ENCODE data around the gene ITFG1.
"Not testable (repeated sequence)": the region's sequence is repeated elsewhere in the genome, so short reads cannot be mapped to it uniquely, and the experiment has no call there.

ITFG1 gene

DNA sequence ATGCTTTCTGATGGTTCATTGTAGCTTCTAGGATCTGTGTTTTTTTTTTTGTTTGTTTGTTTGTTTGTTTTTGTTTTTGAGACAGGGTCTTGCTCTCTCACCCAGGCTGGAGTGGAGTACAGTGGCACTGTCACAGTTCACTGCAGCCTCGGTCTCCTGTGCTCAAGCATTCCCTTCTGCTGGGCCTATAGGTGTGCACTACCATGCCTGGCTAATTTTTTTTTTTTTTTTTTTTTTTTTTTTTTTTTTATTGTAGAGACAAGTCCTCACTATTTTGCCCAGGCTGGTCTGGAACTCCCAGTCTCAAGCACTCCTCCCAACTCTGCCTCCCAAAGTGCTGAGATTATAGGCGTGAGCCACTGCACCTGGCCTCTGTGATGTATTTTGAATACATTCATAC lies 12.1 kb upstream of the ITFG1 start:
- not testable (repeated sequence) for DNase-seq

DNA sequence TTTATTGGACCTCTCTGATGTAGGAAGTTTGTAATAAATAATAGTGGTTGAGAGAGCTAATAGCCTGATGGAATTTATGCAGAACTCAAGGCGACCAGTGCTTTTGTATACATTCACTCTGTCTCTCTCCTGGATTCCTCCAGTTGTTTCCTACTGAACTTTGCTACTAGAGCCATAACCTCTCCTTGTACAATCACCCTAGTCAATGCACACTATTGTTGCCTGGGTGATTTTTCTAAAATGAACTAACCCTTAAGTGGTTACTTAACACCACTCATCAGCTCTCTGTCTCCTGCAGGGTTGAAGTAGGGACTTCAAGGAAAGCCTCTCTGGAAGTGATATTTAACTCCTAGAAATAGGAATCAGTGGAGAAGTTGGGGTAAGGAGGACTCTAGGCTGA lies 9.9 kb upstream of the ITFG1 start:
- no peak for DNase-seq

DNA sequence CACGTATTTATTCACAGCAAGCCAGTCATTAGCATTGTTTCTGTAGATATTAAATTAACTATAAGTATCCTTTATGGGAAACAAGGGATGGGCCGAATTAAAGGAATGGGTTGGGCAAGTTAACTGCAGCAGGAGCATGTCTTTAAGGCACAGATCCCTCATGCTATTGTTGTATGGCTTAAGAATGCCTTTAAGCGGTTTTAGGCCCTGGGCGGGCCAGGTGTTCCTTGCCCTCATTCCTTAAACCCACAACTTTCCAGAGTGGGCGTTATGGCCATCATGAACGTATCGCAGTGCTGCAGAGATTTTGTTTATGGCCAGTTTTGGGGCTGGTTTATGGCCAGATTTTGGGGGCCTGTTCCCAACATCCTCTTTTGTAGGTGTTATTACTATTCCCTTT lies 9.3 kb upstream of the ITFG1 start:
- DNase-seq: no peak

DNA sequence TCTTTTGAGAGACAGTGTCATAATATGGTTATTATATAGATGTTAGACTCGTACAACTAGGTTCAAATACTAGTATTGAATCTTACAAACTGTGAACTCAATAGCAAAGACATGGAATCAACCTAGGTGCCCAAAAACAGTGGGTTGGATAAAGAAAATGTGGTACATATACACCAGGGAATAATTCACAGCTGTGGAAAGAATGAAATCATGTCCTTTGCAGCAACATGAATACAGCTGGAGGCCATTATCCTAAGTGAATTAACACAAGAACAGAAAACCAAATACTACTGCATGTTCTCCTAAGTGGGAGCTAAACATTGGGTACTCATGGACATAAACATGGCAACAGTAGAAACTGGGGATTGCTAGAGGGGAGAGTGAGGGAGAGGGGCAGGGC lies 8.4 kb upstream of the ITFG1 start:
- no peak for DNase-seq

DNA sequence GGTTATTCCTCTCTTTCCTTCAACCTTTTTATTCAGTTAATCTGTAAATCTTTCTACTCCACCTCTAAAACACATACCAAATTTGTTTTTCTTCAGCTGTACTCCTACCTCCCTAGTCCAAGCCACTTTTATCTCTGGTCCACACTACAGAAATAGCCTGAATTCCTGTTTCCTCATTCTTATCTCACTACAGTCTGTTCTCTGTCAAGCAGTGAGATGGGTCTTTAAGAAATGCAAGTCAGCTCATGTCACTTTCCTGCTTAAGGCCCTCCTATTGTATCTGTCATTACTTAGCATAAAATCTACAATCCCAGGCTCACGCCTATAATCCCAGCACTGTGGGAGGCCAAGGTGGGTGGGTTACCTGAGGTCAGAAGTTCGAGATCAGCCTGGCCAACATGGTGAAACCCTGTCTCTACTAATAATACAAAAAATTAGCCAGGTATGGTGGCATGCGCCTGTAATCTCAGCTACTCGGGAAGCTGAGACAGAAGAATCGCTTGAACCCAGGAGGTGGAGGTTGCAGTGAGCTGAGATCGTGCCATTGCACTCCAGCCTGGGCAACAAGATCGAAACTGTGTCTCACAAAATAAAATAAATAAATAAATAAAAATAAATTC lies 7.3 kb upstream of the ITFG1 start:
- DNase-seq: not testable (repeated sequence)

DNA sequence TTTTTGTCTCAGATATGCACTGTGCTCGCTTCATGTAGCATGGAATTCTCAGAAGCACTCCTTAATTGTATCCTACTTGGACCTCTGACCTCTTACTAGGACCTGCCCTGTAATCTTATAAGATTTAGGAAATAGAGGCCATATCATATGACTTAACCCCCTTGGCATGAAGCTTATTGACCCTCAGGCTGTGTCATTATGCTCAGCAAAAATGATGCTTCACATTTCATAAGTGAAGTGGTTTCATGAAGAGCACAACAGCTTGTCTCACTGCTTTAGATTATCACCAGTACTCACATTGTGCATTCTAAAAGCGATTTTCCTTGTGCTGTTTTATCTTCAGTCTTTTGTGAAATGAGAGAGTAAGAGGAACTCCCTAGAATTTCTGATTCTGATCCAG lies 6.6 kb upstream of the ITFG1 start:
- DNase-seq: no peak

DNA sequence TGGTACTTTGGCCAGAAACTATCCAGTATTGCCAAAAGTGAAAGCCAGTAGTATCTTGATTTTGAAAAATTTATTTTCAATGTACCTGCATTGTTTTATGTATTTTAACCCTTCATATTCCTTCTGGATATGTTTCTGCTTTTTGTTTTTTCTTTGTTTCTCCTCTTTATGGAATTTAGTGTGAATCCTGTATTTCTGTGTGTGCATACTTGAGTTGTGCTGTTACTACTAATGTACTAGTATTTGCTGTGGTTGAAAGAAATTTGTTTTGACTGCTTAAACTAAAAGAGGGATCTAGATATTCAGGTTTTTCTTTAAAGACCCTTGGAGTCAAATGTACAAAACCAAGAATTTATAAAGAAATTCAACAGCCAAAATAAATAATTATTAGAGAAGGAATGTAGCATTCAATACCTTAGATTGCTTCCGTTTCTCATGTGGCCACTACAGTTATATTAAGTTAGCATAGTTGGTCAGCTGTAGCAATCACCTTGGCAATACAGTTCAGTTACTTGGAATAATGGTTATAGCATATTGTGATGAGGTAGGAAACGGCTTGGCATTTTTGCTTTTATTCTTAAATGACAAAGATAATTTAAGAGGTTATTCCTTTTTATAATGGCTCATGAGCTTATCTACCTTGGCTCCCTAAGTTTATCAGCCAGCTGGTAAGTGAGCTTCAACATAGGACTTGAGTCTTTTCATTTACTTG lies 5.2 kb upstream of the ITFG1 start:
- no peak for DNase-seq

DNA sequence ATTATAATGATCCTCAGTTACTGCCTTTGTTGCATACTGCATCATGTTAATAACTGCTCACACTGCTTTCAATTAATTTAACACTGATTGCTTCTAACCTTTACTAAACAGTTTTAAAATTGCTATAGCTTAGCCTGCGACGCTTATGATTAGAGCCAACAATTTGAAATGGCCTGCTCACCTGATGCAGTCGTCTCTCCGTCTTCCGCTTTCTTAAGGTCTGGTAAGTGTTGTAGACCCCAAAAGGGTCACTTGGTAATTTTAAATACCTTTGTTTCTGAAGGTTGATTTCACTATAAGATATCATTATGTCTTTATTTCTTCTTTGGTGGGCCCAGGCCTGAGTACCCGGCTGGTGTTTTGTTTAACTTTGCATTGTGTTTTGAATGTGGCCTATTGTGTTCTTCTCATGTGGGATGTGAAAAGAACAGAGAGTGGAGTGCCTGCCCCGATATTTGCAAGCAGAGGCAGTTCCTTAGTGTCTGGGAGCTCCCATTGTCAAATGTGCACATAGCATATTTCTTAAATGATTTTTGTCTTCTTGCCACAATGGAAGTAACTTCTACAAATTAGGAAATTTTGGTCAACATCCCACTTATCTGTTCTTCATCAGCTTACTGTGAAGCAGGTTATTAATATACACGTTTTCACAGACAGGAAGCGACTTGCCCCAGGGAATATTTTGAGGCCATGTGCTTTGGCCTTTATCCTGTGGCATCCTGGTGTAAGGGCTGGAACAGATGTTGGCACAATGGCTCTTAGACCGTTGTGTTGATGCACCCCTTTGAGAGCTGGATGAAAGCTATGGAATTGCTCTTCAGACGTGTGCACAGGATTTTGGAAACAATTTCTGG lies 3.1 kb upstream of the ITFG1 start:
- no peak for DNase-seq

DNA sequence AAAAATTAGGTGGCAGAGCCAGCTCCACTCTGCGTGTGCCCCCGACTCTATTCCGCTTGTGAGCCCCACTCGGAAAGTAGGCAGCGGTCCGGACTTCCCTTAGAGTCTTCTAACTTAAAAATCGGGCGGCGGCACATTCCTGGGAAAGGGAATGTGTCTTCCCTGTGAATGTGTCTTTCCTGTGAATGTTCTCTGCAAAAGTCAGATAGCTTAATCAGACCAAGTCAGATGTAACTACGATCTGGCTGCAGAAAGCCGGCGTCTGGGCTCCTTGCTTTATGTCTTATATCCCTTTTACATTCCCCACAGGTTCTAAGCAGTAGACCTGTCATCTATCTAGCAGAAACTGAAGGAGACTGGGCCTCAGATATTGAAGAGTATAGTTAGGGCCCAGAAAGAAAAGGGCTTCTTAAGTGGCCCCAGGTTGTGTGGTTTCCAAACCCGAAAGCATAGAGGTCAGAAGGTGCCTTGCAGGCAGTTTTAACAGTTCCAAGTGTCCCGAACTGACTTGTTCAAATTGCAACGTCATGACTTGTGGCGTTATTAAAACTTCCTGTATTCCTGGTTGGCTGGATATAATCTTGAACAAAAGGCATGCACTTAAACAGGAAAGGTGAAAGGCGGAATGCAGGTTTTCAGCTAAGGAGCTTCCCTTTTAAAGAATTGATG lies 869 bp upstream of the ITFG1 start:
- DNase-seq: no peak

DNA sequence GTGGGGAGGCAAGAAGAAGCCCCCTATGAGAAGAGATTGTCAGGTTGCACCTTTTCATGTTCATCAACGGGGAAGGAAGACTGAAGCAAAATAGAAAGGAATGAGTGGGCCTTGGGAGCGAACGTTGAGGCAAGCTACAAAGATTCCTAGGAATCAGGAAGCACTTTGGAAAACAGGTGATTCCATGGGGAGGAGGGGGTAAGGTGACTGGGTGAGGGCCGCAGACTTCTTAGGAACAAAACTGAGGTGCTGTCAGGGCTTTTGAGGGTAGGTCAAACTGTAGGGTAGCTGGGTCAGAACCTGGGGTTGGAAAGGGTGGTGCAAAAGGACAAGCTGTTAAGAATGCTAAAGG lies 528 bp downstream of the ITFG1 start:
- no peak for DNase-seq

DNA sequence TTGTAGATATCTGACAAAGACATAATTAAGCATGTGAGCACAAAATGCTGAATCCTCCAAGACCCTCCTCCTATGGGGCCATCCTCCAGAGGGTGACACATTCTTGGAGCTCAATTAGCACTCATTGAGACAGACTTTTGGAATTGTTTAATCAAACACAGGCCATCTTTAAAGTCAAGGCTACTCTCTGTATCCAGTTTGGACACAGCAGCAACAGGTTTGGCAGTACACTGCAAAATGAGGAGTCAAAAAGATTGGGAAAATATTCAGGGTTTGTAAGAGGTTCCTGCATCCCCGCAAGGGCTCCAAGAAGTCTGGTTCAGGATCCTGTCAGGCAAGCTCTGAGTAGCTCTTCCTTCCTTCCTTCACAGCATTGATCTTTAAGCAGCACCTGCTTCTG lies 1.3 kb downstream of the ITFG1 start:
- DNase-seq: no peak

DNA sequence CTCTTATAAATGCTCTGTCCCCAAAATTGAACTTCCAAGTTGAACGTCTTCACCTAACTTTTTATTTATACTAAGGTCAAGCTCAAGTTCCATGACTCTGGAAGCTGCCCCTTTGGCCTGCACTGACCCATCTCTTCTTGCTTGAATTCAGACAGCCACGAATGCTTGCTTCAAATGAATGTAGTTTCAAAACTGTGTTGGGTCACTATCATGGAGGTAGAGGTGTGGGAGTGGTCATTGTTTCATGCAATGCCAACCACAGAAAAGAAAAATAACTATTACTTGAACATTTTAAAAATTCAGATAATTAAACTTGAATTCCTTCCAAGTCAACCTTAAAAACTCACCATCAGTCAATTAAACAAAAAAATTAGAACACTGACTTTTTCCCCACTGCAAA lies 2.5 kb downstream of the ITFG1 start:
- DNase-seq: no peak

DNA sequence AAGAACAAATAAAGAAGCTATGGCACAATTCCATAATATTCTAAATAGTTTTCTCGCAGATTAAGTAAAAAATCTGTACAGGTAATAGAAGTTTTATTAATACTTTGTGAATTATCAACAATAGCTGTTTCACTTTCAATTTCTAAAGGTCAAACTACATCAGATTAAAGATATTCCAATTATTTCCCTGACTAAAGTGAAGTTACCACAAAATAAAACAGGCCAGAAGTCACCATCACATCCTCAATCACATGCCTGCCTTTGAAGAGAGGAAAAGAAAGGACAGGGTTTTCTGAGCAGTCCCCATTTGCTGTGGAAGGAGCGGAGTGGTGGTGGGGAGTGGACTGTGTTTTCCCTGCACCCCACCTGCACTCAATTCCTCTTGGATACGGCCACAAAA lies 11.1 kb downstream of the ITFG1 start:
- DNase-seq: no peak

DNA sequence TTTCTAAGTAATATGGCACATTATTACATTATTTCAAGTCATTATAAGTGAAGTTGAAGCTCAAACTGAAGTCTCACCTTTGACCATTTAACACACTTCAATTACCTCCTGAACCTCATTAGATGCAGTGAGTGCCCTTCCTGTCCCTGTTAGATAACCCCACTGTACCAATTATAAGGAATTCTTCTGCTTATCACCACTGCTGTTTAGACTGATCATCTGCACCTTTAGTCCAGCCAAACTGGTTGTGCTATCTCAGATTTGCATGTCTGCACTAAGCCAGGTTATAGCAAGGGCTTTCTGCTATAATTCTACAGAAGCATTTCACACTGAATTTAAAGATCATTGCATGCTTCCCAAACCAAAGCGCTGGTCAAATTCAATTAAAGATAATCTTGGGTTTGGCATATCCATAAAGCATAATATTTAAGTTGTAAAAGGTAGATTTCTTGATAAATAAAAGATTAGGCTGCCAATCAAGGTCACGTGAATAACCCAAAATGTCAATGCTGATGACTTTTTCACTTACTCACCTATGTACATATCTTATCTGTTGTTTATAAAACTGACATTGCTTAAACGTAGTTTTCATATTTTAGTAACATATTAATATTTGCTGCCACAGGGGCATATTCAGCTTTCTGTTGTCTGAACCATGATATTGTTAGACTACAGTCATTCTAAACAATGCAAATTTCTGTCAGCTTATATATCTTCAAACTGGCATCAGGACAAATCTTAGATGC lies 11.9 kb downstream of the ITFG1 start:
- DNase-seq: no peak

DNA sequence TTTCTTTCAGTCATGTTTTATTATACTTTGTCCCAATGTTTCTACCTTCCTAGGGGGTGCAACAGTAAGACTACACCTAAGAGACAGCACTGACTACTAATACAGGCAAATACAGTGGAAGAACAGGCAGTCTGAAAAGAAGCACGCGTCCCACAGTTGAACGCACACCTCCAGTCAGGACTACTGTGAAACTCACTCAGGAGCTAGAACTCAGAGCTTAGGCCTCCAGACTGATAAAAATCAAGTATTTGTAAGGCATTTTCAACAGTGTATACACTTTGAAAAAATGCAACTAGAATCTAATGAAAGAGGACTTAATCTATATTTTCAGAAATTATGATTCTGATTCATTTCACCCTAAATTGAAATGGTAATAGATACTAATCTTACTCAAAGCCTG lies 14.4 kb downstream of the ITFG1 start:
- DNase-seq: no peak

DNA sequence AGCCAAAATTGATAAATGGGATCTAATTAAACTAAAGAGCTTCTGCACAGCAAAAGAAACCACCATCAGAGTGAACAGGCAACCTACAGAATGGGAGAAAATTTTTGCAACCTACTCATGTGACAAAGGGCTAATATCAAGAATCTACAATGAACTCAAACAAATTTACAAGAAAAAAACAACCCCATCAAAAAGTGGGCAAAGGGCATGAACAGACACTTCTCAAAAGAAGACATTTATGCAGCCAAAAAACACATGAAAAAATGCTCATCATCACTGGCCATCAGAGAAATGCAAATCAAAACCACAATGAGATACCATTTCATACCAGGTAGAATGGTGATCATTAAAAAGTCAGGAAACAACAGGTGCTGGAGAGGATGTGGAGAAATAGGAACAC lies 18.0 kb downstream of the ITFG1 start:
- DNase-seq: not testable (repeated sequence)

DNA sequence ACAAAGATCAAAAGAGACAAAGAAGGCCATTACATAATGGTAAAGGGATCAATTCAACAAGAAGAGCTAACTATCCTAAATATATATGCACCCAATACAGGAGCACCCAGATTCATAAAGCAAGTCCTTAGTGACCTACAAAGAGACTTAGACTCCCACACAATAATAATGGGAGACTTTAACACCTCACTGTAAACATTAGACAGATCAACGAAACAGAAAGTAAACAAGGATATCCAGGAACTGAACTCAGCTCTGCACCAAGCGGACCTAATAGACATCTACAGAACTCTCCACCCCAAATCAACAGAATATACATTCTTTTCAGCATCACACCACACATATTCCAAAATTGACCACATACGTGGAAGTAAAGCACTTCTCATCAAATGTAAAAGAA lies 20.8 kb downstream of the ITFG1 start:
- DNase-seq: not testable (repeated sequence)

DNA sequence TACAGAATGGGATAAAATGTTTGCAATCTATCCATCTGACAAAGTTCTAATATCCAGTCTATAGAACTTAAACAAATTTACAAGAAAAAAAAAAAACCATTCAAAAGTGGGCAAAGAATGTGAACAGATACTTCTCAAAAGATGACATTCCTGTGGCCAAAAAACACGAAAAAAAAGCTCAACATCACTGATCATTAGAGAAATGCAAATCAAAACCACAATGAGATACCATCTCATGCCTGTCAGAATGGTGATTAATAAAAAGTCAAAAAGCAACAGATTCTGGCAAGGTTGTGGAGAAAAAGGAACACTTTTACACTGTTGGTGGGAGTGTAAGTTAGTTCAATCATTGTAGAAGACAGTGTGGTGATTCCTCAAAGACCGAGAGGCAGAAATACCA lies 26.6 kb downstream of the ITFG1 start:
- not testable (repeated sequence) for DNase-seq

DNA sequence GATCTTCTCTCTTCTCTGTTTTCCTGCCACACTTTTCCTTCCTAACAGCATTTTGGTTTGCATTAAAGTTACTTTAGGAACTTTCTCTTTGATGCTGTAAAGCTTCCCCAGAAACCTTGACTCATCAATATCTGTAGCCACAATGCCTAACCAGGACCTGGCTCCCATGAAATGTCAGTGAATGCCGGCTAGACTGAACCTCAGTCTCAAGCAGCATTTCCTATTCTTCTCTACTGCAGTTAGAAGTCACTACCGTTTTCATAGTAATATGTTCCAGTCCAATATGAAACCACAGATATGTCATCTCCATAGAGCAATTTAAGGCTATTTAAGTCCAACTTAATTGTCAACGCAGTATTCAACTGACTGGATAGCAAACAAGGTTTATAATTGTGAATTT lies 28.9 kb downstream of the ITFG1 start:
- DNase-seq: no peak

DNA sequence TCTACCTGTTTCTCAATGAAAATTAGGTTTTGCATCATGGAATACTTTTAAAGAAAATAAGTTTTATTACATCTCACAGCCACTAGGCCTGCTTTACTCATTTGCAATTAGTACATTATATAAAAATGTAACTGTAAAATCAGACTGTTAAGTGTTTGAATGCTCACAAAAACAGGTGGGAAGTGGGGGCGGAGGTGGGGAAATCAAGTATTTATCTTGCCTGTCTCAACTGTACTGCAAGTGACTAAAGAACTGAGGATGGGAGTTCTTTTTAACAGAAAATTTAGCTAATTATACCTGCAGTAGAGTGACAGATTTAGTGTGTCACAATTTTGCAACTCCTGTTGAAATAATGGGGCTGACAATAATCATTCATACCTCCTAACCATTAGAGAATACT lies 34.1 kb downstream of the ITFG1 start:
- DNase-seq: no peak

DNA sequence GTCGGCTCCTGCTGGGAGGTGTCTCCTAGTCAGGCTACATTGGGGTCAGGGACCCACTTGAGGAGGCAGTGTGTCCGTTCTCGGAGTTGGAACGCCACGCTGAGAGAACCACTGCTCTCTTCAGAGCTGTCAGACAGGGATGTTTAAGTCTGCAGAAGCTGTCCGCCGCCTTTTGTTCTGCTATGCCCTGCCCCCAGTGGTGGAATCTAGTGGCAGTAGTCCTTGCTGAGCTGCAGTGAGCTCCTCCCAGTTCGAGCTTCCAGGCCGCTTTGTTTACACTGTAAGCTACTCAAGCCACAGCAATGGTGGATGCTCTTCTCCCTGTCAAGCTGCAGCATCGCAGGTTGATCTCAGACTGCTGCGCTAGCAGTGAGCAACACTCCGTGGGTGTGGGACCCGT lies 36.0 kb downstream of the ITFG1 start:
- DNase-seq: no peak

DNA sequence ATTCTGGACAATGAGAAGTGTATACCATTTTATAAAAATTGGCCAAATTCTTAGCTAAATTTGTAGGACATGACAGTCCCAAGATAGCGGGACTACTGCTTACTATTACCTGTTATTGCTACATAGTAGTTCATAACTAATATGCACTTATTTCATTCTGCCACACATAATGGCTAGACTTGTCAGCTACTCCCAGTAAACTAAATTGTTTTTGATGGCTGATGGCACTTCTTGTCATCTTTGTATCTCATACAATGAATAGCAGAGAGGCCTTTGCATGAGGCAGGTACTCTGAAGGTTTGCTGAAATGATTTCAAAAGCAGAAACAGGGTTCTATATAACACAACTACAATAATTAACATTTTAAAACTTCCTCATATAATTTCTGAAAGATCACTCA lies 44.0 kb downstream of the ITFG1 start:
- no peak for DNase-seq

DNA sequence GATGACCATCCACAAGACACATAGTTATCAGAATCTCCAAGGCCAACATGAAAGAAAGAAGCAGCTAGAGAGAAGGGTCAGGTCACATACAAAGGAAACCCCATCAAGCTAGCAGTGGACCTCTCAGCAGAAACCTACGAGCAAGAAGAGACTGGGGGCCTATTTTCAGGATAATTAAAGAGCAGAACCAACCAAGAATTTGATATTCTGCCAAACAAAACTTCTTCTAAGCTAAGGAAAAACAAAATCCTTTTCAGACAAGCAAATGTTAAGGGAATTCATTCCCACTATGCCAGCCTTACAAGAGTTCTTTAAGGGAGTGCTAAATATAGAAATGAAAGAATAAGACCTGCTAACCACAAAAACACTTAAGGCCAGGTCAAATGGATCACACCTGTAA lies 47.8 kb downstream of the ITFG1 start:
- DNase-seq: no peak
